Liver (tissue), 9 donors: Measurements from ENCODE around the gene RBM20. TPM values are rescaled to one million over a fixed set of nuclear protein-coding genes. Genes with fewer than 3 reads are reported as not detected.

Experiments
- DNase-seq: peaks from one replicate; pipeline ENCODE4 v3.0.0-alpha.2; 2017; ENCODE audit warnings: low spot score
- H3K27ac ChIP-seq, 2 donors: one replicate each; pipeline ENCODE4 v1.7.0; 2013; ENCODE audit warnings: inconsistent platforms in 2 of 2, low read length in 2 of 2, control low read depth in 1 of 2, low read depth in 1 of 2, mild to moderate bottlenecking in 1 of 2
- H3K27me3 ChIP-seq, 4 donors: one replicate each; pipeline versions ENCODE4 v1.6.1 to v1.7.0; 2013; ENCODE audit warnings: low read length in 3 of 4, inconsistent platforms in 1 of 4, mild to moderate bottlenecking in 1 of 4, moderate library complexity in 1 of 4; ENCODE audit not compliant: control insufficient read depth in 4 of 4, insufficient read depth in 4 of 4
- H3K36me3 ChIP-seq, 4 donors: one replicate each; pipeline versions ENCODE4 v1.6.1 to v1.7.0; 2013; ENCODE audit warnings: low read length in 3 of 4, mild to moderate bottlenecking in 3 of 4, low read depth in 1 of 4, moderate library complexity in 1 of 4; ENCODE audit not compliant: control insufficient read depth in 4 of 4, insufficient read depth in 3 of 4
- H3K4me1 ChIP-seq, 4 donors: one replicate each; pipeline versions ENCODE4 v1.6.1 to v1.7.0; 2013; ENCODE audit warnings: low read length in 3 of 4, mild to moderate bottlenecking in 3 of 4, moderate library complexity in 1 of 4; ENCODE audit not compliant: control insufficient read depth in 4 of 4, insufficient read depth in 4 of 4
- H3K4me3 ChIP-seq, 3 donors: one replicate each; pipeline versions ENCODE4 v1.6.1 to v1.7.0; 2013; ENCODE audit warnings: low read length in 3 of 3, control low read depth in 1 of 3, low read depth in 1 of 3, mild to moderate bottlenecking in 1 of 3
- H3K9ac ChIP-seq, 2 donors: one replicate each; pipeline ENCODE4 v1.7.0; 2013; ENCODE audit warnings: low read length in 2 of 2, mild to moderate bottlenecking in 2 of 2, moderate library complexity in 2 of 2, control low read depth in 1 of 2, low read depth in 1 of 2
- H3K9me3 ChIP-seq, 4 donors: one replicate each; pipeline versions ENCODE4 v1.6.1 to v1.7.0; 2013; ENCODE audit warnings: low read length in 3 of 4; ENCODE audit not compliant: control insufficient read depth in 4 of 4
- CTCF ChIP-seq: fragments of 150-350 bp; IDR thresholded peaks from 2 replicates; pipeline ENCODE4 v1.5.1; 2017; ENCODE audit warnings: improper control_type of control experiment, low read depth, low read length; ENCODE audit not compliant: missing input control
- EGR1 ChIP-seq, 2 donors: IDR thresholded peaks; 2 replicates each; pipeline ENCODE4 v1.6.1; 2016 to 2018; ENCODE audit warnings: antibody characterized with exemption in 2 of 2, low read depth in 2 of 2
- FOXA1 ChIP-seq: IDR thresholded peaks from 2 replicates; pipeline ENCODE4 v1.6.1; 2016; ENCODE audit warnings: antibody characterized with exemption
- FOXA2 ChIP-seq: IDR thresholded peaks from 2 replicates; pipeline ENCODE4 v1.6.1; 2016; ENCODE audit warnings: antibody characterized with exemption
- GABPA ChIP-seq, 2 donors: IDR thresholded peaks in 1 of 2; conservative IDR thresholded peaks in 1 of 2; 2 replicates each; pipeline ENCODE4 v1.6.1; 2016; ENCODE audit warnings: antibody characterized with exemption in 2 of 2, mild to moderate bottlenecking in 1 of 2, moderate library complexity in 1 of 2
- HNF4A ChIP-seq, 2 donors: conservative IDR thresholded peaks; 2 replicates each; pipeline ENCODE4 v1.6.1; 2016; ENCODE audit warnings: antibody characterized with exemption in 2 of 2, mild to moderate bottlenecking in 2 of 2
- HNF4G ChIP-seq: IDR thresholded peaks from 2 replicates; pipeline ENCODE4 v1.6.1; 2016; ENCODE audit warnings: antibody characterized with exemption
- JUND ChIP-seq, 2 donors: IDR thresholded peaks; 2 replicates each; pipeline ENCODE4 v1.6.1; 2016; ENCODE audit warnings: antibody characterized with exemption in 2 of 2
- MAX ChIP-seq: IDR thresholded peaks from 2 replicates; pipeline ENCODE4 v1.6.1; 2016; ENCODE audit warnings: antibody characterized with exemption
- NR2F2 ChIP-seq: IDR thresholded peaks from 2 replicates; pipeline ENCODE4 v1.6.1; 2016; ENCODE audit warnings: antibody characterized with exemption
- RAD21 ChIP-seq, 2 donors: IDR thresholded peaks; 2 replicates each; pipeline ENCODE4 v1.6.1; 2016; ENCODE audit warnings: antibody characterized with exemption in 2 of 2, mild to moderate bottlenecking in 2 of 2
- RXRA ChIP-seq, 2 donors: IDR thresholded peaks; 2 replicates each; pipeline ENCODE4 v1.6.1; 2017 to 2018; ENCODE audit warnings: antibody characterized with exemption in 2 of 2, mild to moderate bottlenecking in 1 of 2
- SP1 ChIP-seq: IDR thresholded peaks from 2 replicates; pipeline ENCODE4 v1.6.1; 2018; ENCODE audit warnings: antibody characterized with exemption, mild to moderate bottlenecking
- TAF1 ChIP-seq: conservative IDR thresholded peaks from 2 replicates; pipeline ENCODE4 v1.6.1; 2016; ENCODE audit warnings: antibody characterized with exemption, mild to moderate bottlenecking
- YY1 ChIP-seq: IDR thresholded peaks from 2 replicates; pipeline ENCODE4 v1.6.1; 2016; ENCODE audit warnings: antibody characterized with exemption, mild to moderate bottlenecking
- ZBTB33 ChIP-seq: IDR thresholded peaks from 2 replicates; pipeline ENCODE4 v1.6.1; 2016; ENCODE audit warnings: antibody characterized with exemption
- WGBS: extraction: QIAGEN DNeasy Blood & Tissue Kit; methylation state at CpG from one replicate; pipeline ENCODE4 v1.1.7; 2013; 5-methylcytosine and 5-hydroxymethylcytosine counted together
- polyA plus RNA-seq, 2 donors: library from polyadenylated mRNA; stranded (reverse) in 1 of 2; unstranded in 1 of 2; fragments of 200-250 nt in 1 of 2; fragments of >200 nt in 1 of 2; fragmentation: Nextera tagmentation in 1 of 2; extraction: Ambion mirVana in 1 of 2; gene quantifications; one replicate each; pipeline versions ENCODE4 v1.2.1 to v1.2.3, GENCODE V29; 2013 to 2015
- total RNA-seq, 2 donors: library from RNA; depleted of rRNA; stranded (reverse); fragments of >200 nt; gene quantifications; one replicate each; pipeline ENCODE4 v1.2.3, GENCODE V29; 2014
- TF ChIP-seq, protein P1 (sequence below): IDR thresholded peaks from 2 replicates; pipeline ENCODE4 v1.6.1; 2016; ENCODE audit warnings: antibody characterized with exemption
- TF ChIP-seq, protein P2 (sequence below): IDR thresholded peaks from 2 replicates; pipeline ENCODE4 v1.6.1; 2016; ENCODE audit warnings: antibody characterized with exemption, mild to moderate bottlenecking
- donor health status: healthy.
- donor health status: healthy.
- donor health status: healthy.
- donor health status: healthy.
- donor health status: healthy.

Gene RBM20
- total and polyA plus RNA-seq, 4 donors: 0.03 to 0.08 (median 0.05) TPM; not detected in 1

DNA sequence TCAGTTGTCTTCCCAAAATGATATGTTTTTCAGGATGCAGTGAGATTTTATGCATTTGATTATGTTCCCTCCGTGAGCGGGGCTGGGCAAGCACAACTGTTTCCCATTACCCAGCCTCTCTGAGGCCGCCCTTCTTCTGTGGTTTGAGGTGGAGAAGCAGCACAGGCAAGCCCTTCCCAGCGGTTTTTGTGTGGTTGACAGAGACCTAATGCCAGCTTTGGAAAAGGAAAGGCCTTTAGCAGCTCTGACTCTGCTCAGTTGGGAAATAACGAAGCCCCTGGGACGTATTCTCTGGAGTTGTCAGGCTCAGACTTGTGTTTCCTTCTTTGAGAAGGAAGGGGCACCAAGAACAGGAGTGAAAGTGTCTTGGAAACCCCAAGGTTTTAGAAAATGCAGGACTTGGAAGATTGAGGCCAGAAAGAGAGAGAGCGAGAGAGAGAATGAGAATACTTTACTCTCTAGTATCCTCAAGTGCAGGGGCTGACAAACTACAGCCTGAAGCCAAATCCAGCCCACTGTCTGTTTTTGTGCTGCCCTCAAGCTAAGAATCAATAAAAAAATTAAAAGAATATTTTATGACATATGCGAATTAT, 207.0 kb downstream of the RBM20 start:
- no peak overlapping the region for H3K9ac ChIP-seq
- H3K27me3 ChIP-seq: no peaks in the 10 kb centered on the region
- no peak for TF ChIP-seq EGR1 (IDR thresholded peaks at IDR 0.05; ENCODE audit: low read depth in 2 of 2)
- TF ChIP-seq ZBTB33: no peak
- TF ChIP-seq RAD21 (IDR thresholded peaks at IDR 0.05): no peak
- no peak for TF ChIP-seq FOXA2
- no peak for TF ChIP-seq HNF4A (conservative IDR thresholded peaks at IDR 0.05)
- TF ChIP-seq, protein P1, sequence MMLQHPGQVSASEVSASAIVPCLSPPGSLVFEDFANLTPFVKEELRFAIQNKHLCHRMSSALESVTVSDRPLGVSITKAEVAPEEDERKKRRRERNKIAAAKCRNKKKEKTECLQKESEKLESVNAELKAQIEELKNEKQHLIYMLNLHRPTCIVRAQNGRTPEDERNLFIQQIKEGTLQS: no peak
- TF ChIP-seq MAX: no peak
- TF ChIP-seq NR2F2: no peak
- TF ChIP-seq TAF1: no peak
- no peak for TF ChIP-seq CTCF
- TF ChIP-seq HNF4G: no peak
- no peak for TF ChIP-seq RXRA (IDR thresholded peaks at IDR 0.05)
- no peak for TF ChIP-seq SP1
- no peak for TF ChIP-seq FOXA1
- TF ChIP-seq YY1: no peak
- TF ChIP-seq, protein P2, sequence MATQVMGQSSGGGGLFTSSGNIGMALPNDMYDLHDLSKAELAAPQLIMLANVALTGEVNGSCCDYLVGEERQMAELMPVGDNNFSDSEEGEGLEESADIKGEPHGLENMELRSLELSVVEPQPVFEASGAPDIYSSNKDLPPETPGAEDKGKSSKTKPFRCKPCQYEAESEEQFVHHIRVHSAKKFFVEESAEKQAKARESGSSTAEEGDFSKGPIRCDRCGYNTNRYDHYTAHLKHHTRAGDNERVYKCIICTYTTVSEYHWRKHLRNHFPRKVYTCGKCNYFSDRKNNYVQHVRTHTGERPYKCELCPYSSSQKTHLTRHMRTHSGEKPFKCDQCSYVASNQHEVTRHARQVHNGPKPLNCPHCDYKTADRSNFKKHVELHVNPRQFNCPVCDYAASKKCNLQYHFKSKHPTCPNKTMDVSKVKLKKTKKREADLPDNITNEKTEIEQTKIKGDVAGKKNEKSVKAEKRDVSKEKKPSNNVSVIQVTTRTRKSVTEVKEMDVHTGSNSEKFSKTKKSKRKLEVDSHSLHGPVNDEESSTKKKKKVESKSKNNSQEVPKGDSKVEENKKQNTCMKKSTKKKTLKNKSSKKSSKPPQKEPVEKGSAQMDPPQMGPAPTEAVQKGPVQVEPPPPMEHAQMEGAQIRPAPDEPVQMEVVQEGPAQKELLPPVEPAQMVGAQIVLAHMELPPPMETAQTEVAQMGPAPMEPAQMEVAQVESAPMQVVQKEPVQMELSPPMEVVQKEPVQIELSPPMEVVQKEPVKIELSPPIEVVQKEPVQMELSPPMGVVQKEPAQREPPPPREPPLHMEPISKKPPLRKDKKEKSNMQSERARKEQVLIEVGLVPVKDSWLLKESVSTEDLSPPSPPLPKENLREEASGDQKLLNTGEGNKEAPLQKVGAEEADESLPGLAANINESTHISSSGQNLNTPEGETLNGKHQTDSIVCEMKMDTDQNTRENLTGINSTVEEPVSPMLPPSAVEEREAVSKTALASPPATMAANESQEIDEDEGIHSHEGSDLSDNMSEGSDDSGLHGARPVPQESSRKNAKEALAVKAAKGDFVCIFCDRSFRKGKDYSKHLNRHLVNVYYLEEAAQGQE: no peak
- no peak for TF ChIP-seq JUND (IDR thresholded peaks at IDR 0.05)
- TF ChIP-seq GABPA (IDR thresholded peaks at IDR 0.05 in 1 of 2, conservative IDR thresholded peaks at IDR 0.05 in 1 of 2): no peak
- 83% methylated on average over 8 of the region's 8 CpGs for WGBS
- no peaks in the 10 kb centered on the region for H3K9me3 ChIP-seq
- H3K36me3 ChIP-seq: no peaks in the 10 kb centered on the region
- peaks cover 8 to 18% (median 15%) of the 10 kb centered on the region in 4 donors for H3K4me1 ChIP-seq
- H3K27ac ChIP-seq: no peak overlapping the region
- H3K4me3 ChIP-seq: no peak overlapping the region
- no peak for DNase-seq
